ENCODE data around the gene EVC2.

DNA sequence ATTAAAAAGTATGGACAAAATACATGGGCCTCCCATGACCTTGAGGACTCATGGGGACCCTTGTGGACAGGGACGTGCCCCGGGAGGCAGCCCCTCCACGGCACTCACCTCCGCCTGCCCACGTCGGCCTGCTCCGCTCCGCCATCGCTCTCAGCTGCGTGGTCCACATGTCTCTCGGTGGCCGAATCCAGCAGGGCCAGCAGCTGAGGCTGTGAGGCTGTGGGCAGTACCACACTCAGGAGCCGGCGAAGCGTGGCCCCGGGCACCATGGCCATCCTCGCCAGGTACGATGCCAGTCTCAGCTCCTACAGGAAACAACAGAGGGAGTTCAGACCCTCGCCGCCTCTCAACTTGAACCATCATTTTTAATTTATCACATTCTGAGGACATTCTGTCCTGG, 140.0 kb downstream of the EVC2 start:
- TF ChIP-seq, protein P1, sequence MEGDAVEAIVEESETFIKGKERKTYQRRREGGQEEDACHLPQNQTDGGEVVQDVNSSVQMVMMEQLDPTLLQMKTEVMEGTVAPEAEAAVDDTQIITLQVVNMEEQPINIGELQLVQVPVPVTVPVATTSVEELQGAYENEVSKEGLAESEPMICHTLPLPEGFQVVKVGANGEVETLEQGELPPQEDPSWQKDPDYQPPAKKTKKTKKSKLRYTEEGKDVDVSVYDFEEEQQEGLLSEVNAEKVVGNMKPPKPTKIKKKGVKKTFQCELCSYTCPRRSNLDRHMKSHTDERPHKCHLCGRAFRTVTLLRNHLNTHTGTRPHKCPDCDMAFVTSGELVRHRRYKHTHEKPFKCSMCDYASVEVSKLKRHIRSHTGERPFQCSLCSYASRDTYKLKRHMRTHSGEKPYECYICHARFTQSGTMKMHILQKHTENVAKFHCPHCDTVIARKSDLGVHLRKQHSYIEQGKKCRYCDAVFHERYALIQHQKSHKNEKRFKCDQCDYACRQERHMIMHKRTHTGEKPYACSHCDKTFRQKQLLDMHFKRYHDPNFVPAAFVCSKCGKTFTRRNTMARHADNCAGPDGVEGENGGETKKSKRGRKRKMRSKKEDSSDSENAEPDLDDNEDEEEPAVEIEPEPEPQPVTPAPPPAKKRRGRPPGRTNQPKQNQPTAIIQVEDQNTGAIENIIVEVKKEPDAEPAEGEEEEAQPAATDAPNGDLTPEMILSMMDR (conservative IDR thresholded peaks at IDR 0.05 in 1 of 2, IDR thresholded peaks at IDR 0.05 in 1 of 2; ENCODE audit: low read depth in 1 of 2, low read length in 2 of 2) = no peak
- TF ChIP-seq EZH2 (IDR thresholded peaks at IDR 0.05; ENCODE audit: low read length, missing control alignments) = no peak
